Measurements from ENCODE around the gene PLCB4. TPM values are rescaled to one million over a fixed set of nuclear protein-coding genes. Genes with fewer than 3 reads are reported as not detected.
A peak's percentile ranks its signal among the peaks of the same experiment; 100 is the strongest.

The PLCB4 gene
- total RNA-seq, 1 donor, result 4.1 TPM

DNA sequence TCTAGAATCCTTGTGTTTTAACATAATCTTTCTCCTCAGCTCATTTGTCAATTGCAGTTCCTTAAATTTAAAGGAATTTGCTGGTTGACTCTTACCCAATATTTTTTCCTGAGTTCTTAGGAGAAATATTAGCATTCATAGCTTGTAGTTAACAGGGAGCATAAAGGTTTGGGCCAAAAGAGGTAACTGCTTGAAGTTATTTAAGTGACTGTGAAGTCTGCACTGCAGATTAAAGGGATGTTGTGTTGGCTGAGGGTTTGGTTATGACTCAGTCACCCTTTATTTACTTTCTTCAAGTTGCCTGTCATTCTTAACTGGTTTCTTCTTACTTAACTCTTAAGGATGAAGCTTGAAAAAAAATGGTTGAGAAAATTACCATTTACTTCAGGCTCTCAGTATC, 225.2 kb downstream of the PLCB4 start:
- TF ChIP-seq, protein P1, sequence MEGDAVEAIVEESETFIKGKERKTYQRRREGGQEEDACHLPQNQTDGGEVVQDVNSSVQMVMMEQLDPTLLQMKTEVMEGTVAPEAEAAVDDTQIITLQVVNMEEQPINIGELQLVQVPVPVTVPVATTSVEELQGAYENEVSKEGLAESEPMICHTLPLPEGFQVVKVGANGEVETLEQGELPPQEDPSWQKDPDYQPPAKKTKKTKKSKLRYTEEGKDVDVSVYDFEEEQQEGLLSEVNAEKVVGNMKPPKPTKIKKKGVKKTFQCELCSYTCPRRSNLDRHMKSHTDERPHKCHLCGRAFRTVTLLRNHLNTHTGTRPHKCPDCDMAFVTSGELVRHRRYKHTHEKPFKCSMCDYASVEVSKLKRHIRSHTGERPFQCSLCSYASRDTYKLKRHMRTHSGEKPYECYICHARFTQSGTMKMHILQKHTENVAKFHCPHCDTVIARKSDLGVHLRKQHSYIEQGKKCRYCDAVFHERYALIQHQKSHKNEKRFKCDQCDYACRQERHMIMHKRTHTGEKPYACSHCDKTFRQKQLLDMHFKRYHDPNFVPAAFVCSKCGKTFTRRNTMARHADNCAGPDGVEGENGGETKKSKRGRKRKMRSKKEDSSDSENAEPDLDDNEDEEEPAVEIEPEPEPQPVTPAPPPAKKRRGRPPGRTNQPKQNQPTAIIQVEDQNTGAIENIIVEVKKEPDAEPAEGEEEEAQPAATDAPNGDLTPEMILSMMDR (IDR thresholded peaks at IDR 0.05; ENCODE audit: insufficient read depth, low read length), result no peak
- no peak overlapping the region for H3K4me3 ChIP-seq (ENCODE audit: low read depth, low read length)
- DNase-seq (ENCODE audit: low read depth), result no peak

- TF ChIP-seq, protein P1 (IDR thresholded peaks at IDR 0.05; ENCODE audit: insufficient read depth, low read length), result no peak
- DNase-seq (ENCODE audit: low read depth), result no peak
- H3K4me3 ChIP-seq (ENCODE audit: low read depth, low read length), result no peak overlapping the region
Observed at GRCh38 chr20:9298906-9299305, 230.0 kb downstream of the PLCB4 start.

DNA sequence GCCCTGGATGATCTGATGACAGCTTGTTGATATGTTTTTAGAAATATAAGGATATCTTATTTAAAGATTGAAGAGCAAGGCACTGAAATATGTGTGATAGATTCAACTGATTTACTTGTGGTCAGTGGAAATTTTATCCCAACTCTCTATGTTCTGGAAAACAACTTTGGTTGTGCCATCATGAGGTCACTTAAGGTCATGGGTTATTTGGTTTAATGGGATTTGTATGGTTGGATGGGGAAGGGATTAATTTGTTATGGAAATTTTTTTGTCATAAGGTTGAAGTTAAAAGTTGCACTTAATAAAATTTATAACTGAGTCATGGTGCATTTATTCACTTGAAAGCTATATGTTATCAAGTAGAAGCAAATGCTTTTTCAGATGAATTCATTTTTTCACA, 231.2 kb downstream of the PLCB4 start:
- H3K4me3 ChIP-seq (ENCODE audit: low read depth, low read length), result no peak overlapping the region
- TF ChIP-seq, protein P1 (IDR thresholded peaks at IDR 0.05; ENCODE audit: insufficient read depth, low read length), result no peak
- DNase-seq (ENCODE audit: low read depth), result no peak

DNA sequence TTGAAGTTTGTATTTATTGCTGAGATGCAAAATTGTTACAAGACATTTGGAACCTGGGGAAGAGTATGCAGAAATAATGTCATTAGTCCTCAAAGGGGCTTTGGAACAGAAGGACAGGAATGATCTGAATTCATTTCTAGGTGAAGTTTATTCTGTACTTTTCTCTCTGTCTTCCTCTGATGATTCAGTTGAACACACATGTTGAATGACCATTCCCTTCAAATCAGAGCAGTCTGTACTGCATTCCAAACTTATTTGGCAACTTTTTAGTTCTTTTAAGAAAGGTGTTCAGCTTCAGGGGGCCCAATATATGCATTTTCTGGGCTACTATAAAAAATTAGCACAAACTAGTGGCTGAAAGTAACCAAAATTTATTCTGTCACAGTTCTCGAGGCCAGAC, 231.6 kb downstream of the PLCB4 start:
- no peak overlapping the region for H3K4me3 ChIP-seq (ENCODE audit: low read depth, low read length)
- TF ChIP-seq, protein P1 (IDR thresholded peaks at IDR 0.05; ENCODE audit: insufficient read depth, low read length), result no peak
- no peak for DNase-seq (ENCODE audit: low read depth)

DNA sequence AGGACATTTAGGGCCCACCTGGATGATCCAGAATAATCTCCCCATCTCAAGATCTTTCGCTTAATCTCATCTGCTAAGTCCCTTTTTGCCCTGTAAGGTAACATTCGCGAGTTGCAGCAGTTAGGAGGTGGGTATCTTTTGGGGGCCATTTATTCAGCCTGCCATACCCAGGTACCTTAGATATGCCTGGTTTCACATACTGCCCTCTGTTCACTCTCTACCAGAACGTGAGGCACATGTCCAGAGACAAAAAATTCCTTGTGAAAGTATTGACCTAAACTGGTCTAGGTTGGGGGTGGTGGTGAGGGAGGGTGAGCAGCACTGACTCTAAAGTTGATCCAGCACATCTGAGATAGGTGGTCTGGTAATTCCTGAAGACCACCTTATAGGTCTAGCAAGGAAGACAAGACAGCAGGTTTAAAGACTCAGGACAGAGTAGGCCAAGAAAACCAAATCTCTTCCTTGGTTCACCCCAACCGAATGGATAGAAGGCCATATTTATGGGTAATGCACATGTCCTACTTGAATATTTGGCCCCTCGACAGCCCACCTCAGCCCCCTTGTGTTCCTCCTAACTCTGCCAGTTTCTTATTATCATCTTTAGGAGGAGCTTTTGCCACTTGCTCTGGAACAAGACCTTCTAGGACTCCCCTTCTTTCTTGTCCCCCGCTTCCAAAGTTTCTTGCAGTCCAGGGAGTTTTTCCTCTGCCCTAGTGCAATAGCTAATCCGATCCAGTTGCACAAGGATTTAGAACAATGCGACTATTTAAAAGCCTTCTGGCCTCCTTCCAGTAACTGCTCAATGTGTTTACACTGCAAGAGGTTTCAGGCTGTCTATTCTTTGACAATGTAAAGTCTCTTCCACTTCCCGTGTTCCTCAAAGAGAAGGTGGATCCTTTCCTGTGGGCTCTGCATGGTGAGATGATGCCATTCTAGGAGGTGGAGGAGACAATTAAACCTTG, 232.5 kb downstream of the PLCB4 start:
- DNase-seq (ENCODE audit: low read depth), result peak; percentile 55
- H3K4me3 ChIP-seq (ENCODE audit: low read depth, low read length), result no peak overlapping the region
- TF ChIP-seq, protein P1 (IDR thresholded peaks at IDR 0.05; ENCODE audit: insufficient read depth, low read length), result no peak

DNA sequence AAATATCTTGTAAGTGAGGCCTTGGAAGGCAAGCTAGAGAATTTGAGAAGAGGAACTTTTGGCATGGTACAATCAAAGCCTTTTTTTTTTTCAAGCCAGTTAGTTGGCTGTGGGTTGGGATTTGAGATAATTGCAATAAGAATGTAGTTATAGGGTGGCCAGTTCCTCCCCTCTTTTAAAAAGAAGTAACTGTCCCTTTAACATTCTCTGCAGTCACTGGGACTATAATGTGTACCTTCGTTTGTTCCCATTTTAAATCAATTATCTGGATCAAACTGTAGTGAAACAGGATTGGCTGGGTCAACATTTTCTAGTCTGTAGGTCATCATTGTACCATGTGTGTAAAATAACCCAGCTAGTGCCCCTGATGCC, 233.2 kb downstream of the PLCB4 start:
- TF ChIP-seq, protein P1 (IDR thresholded peaks at IDR 0.05; ENCODE audit: insufficient read depth, low read length), result no peak
- no peak for DNase-seq (ENCODE audit: low read depth)
- H3K4me3 ChIP-seq (ENCODE audit: low read depth, low read length), result no peak overlapping the region

Measured in fibroblast of the aortic adventitia (primary cell).